ENCODE measurements around the gene LSM2. TPM values are rescaled to one million over a fixed set of nuclear protein-coding genes. Genes with fewer than 3 reads are reported as not detected.

The LSM2 gene
- total RNA-seq, 4 donors from 2014 or later: 23.5 to 43.0 (median 34.8) TPM

DNA sequence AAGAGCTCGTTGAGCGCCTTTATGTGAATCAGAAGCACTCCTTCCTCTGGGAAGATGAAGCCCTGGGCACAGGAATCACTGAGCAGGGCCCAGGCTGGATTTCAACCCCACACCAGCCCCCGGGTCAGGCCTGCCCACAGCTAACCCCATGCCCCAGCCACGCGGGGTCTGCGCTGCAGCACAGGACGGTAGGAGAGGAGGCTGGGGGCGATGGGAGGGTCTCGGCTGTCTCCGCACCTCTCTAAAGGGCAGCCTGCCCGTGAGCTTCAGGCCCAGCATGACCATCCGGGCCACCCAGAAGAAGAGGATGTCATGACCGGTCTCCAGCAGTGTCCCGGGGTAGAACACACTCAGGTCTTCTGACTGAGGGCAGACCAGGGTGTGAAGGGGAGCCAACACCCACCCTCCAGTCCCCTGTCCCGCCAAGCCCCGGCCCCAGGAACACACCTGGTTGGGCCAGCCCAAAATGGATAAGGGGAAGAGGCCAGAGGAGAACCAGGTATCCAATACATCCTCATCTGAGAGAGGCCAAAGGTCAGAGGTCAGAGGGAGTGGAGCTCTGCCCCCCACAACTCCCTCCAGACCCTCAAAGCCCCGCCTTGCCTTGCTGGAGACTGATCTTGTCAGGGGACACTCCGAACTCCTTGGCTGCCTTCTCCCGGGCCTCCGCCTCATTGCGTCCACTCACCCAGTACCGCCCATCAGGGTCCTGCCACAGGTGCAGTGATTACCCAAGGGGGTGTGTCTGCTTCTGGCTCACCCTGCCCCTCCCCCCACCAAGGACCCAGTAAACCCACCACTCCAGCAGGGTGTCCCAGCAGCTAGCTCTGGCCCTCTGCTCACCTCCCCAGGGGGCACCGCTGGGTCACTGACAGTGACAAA is 25.3 kb downstream of the LSM2 start:
- Histone ChIP-seq H3K4me3 (no peak overlapping the region), H3K4me1 (peaks cover 8 to 11% (median 11%) of the 10 kb centered on the region in 4 donors), H3K9me3 (no peaks in the 10 kb centered on the region), H3K27ac (no peak overlapping the region), H3K36me3 (peaks cover 0 to 25% (median 8%) of the 10 kb centered on the region in 4 donors), H3K27me3 (no peaks in the 10 kb centered on the region)
- in situ Hi-C loops (cut with MboI; ENCODE audit: low pct_ligation_motif_present in 1 of 4, low pct_unique_long_range_greater_than_20kb in 1 of 4, low sequenced_read_pairs in 3 of 4): no loop called here
- WGBS, 2 donors (ENCODE audit: low coverage in 1 of 2): 93% methylated on average over 23 of the region's 23 CpGs; no CpG with 5 or more reads in 1 of the 2 donors
- TF ChIP-seq, protein P1, sequence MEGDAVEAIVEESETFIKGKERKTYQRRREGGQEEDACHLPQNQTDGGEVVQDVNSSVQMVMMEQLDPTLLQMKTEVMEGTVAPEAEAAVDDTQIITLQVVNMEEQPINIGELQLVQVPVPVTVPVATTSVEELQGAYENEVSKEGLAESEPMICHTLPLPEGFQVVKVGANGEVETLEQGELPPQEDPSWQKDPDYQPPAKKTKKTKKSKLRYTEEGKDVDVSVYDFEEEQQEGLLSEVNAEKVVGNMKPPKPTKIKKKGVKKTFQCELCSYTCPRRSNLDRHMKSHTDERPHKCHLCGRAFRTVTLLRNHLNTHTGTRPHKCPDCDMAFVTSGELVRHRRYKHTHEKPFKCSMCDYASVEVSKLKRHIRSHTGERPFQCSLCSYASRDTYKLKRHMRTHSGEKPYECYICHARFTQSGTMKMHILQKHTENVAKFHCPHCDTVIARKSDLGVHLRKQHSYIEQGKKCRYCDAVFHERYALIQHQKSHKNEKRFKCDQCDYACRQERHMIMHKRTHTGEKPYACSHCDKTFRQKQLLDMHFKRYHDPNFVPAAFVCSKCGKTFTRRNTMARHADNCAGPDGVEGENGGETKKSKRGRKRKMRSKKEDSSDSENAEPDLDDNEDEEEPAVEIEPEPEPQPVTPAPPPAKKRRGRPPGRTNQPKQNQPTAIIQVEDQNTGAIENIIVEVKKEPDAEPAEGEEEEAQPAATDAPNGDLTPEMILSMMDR (IDR thresholded peaks at IDR 0.05): no peak
- TF ChIP-seq POLR2A (IDR thresholded peaks at IDR 0.05) (no peak), EP300 (IDR thresholded peaks at IDR 0.05; ENCODE audit: low read depth) (no peak), POLR2AphosphoS5 (IDR thresholded peaks at IDR 0.05) (no peak)
- DNase-seq: no peak
- intact Hi-C loops (cut with DNase I; ENCODE audit: low total_unique reads): no loop called here

- no peak overlapping the region for H3K27ac ChIP-seq
- TF ChIP-seq POLR2AphosphoS5 (IDR thresholded peaks at IDR 0.05) (no peak), EP300 (IDR thresholded peaks at IDR 0.05; ENCODE audit: low read depth) (no peak), POLR2A (IDR thresholded peaks at IDR 0.05) (no peak)
- TF ChIP-seq, protein P1 (IDR thresholded peaks at IDR 0.05): no peak
- no peaks in the 10 kb centered on the region for H3K27me3 ChIP-seq
- DNase-seq: no peak
- H3K36me3 ChIP-seq: peaks cover 0 to 25% (median 8%) of the 10 kb centered on the region in 4 donors
- H3K9me3 ChIP-seq: no peaks in the 10 kb centered on the region
- in situ Hi-C loops (cut with MboI; ENCODE audit: low pct_ligation_motif_present in 1 of 4, low pct_unique_long_range_greater_than_20kb in 1 of 4, low sequenced_read_pairs in 3 of 4) (no loop called here), intact Hi-C loops (cut with DNase I; ENCODE audit: low total_unique reads) (no loop called here)
- peaks cover 13 to 20% (median 18%) of the 10 kb centered on the region in 4 donors for H3K4me1 ChIP-seq
- no peak overlapping the region for H3K4me3 ChIP-seq
- WGBS, 2 donors (ENCODE audit: low coverage in 1 of 2): 89% methylated on average over 20 of the region's 20 CpGs; no CpG with 5 or more reads in 1 of the 2 donors
These were observed 26.1 kb downstream of the LSM2 start for GRCh38 chr6:31780507-31781243.

- Histone ChIP-seq H3K27me3 (no peaks in the 10 kb centered on the region), H3K4me1 (peaks cover 17 to 27% (median 24%) of the 10 kb centered on the region in 4 donors), H3K27ac (no peak overlapping the region), H3K36me3 (peaks cover 0 to 19% (median 6%) of the 10 kb centered on the region in 4 donors), H3K4me3 (no peak overlapping the region), H3K9me3 (no peaks in the 10 kb centered on the region)
- intact Hi-C loops (cut with DNase I; ENCODE audit: low total_unique reads) (no loop called here), in situ Hi-C loops (cut with MboI; ENCODE audit: low pct_ligation_motif_present in 1 of 4, low pct_unique_long_range_greater_than_20kb in 1 of 4, low sequenced_read_pairs in 3 of 4) (no loop called here)
- DNase-seq: no peak
- TF ChIP-seq, protein P1 (IDR thresholded peaks at IDR 0.05): no peak
- TF ChIP-seq POLR2A (IDR thresholded peaks at IDR 0.05) (no peak), EP300 (IDR thresholded peaks at IDR 0.05; ENCODE audit: low read depth) (no peak), POLR2AphosphoS5 (IDR thresholded peaks at IDR 0.05) (no peak)
- 95% methylated on average over 10 of the region's 10 CpGs; no CpG with 5 or more reads in 1 of the 2 donors for WGBS, 2 donors (ENCODE audit: low coverage in 1 of 2)
These were observed 26.9 kb downstream of the LSM2 start for GRCh38 chr6:31779908-31780307.

All from transverse colon (tissue), 4 donors.